ENCODE results near the gene BBS9.

- TF ChIP-seq CTCF (conservative IDR thresholded peaks at IDR 0.05; ENCODE audit: low read depth in 2 of 2) (no peak), EZH2phosphoT487 (IDR thresholded peaks at IDR 0.05; ENCODE audit: unreplicated experiment) (no peak), REST (IDR thresholded peaks at IDR 0.05; ENCODE audit: unreplicated experiment) (no peak), ETS1 (IDR thresholded peaks at IDR 0.05) (no peak), POLR2AphosphoS5 (IDR thresholded peaks at IDR 0.05; ENCODE audit: low read depth) (no peak), STAT1 (IDR thresholded peaks at IDR 0.05; ENCODE audit: unreplicated experiment) (no peak)
These were observed 407.2 kb downstream of the BBS9 start for GRCh38 chr7:33536398-33537103.

All from GM23338 (cell line).